Left renal pelvis (tissue), 4 donors: Measurements from ENCODE around the gene SUMO2. TPM values are rescaled to one million over a fixed set of nuclear protein-coding genes. Genes with fewer than 3 reads are reported as not detected.
"Not testable (repeated sequence)": the region's sequence is repeated elsewhere in the genome, so short reads cannot be mapped to it uniquely, and the experiment has no call there.

ENCODE experiments used
- DNase-seq, 4 donors: peaks; one replicate each; pipeline ENCODE4 v3.0.0-alpha.2; 2013; ENCODE audit warnings: low read depth in 4 of 4, low spot score in 3 of 4
- polyA plus RNA-seq, 4 donors: library from polyadenylated mRNA; unstranded; fragments of 120-200 nt; gene quantifications; one replicate each; pipeline ENCODE4 v1.2.1, GENCODE V29; 2013; ENCODE audit not compliant: insufficient read length in 4 of 4

The SUMO2 gene
- polyA plus RNA-seq, 4 donors, result 632 to 882 (median 751) TPM

DNA sequence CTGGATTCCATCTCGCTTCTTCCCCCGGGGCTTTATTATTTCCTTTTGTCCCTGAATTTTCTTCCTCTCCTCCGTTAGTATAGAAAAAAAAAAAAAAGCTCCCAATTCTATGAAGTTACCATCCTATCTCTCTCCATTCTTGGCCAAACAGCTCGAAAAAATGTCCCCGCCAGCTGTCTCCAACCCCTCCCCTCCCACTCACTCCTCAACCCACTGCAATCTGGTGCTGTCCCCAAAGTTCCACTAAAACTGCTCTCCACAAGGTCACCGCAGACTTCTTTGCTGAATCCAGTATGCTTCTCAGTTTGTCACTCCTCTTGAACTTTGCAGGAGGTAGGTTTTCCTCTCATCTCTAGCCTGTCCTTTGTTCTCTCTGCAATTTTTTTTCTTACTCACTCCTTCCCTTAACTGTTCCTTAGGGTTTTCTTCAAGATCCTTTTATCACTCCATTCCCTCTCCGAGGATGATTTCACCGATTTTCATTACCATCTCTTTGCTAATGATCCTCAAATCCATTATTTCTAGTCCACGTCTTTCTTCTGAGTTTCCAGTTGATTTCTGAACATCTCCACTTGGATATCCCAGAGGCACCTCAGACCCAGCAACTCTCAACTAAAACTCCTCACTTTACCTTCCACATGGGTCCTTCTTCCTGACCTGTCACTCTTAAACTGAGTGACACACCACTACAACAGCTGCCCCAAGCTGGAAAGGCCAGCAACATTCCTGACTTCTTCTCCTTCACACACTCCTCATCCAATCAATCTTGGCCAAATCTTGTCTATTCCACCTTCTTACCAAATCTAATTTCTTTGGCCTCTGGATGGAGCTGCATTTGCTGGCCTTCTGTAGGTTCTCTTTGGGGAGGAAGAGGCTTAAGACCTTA, 1.5 kb upstream of the SUMO2 start:
- no peak for DNase-seq

- DNase-seq, result no peak
Measured at GRCh38 chr17:75182319-75182568, 515 bp downstream of the SUMO2 start.

DNA sequence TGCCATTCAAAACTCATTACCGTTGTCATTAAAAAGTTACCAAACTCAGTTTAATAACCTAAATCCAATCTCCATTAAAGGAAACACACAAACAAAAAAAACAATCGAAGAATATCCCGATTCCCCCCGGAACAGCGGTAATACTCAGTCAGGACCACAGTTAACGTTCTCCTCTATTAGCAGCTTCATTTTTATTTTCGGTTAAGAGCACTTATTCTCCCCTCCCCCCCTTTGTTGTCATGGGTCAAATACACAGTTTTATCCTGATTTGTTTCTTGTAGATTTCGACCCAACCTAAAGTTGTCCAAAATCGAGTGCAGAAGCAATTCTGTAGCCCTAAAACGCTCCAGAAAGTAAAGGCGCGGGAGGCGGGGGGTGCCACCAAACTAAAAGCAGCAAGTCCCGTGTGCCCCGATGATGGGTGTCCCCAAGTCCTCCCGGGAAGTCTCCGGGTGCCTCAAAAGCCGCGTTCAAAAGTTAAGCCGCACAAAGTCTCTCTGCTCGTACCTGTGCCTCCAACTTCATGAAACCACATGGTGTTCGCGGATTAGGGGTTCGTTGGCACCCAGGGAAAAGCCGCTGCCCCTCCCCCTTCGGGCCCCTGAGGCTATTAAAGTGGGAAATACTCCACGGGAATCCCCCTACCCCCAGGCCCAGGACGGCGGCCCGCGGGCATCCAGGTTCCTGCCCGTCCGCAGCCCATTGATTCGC, 996 bp downstream of the SUMO2 start:
- no peak for DNase-seq

- DNase-seq, result no peak
Measured at GRCh38 chr17:75181110-75181509, 1.6 kb downstream of the SUMO2 start.

- DNase-seq, result no peak
Measured at GRCh38 chr17:75178453-75178852, 4.3 kb downstream of the SUMO2 start.

GRCh38 chr17:75176625-75177024, 6.1 kb downstream of the SUMO2 start:
- no peak for DNase-seq

- no peak for DNase-seq
Measured at GRCh38 chr17:75174996-75175395, 7.8 kb downstream of the SUMO2 start.

DNA sequence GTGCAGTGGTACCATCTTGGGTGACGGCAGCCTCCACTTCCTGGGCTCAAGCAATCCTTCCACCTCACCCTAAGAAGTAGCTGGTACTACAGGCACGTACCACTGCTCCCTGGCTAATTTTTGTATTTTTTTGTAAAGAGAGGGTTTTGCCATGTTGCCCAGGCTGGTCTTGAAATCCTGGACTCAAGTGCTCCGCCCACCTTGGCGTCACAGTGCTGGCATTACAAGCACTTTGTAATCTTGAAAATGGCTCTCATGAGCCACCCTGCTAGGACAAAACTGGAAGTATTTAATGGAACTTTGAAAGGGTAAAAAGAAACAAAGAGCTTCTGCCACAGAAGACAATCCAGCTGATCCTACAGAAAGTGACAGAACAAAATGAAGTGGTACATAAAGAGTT, 9.2 kb downstream of the SUMO2 start:
- DNase-seq, result no peak

DNA sequence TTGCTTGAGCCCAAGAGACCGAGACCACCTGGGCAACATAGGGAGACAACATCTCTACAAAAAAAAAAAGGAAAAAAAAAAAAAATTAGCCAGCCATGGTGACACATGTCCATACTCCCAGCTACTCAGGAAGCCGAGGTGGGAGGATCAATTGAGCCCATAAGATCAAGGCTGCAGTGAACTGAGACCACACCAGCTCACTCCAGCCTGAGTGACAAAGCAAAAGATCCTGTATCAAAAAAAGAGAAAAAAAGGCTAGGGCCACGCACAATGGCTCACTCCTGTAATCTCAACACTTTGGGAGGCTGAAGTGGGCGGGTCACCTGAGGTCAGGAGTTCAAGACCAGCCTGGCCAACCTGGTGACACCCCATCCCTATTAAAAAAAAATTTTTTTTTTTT, 13.8 kb downstream of the SUMO2 start:
- DNase-seq, result no peak

- DNase-seq, result not testable (repeated sequence)
Measured at GRCh38 chr17:75164606-75165005, 18.2 kb downstream of the SUMO2 start.

DNA sequence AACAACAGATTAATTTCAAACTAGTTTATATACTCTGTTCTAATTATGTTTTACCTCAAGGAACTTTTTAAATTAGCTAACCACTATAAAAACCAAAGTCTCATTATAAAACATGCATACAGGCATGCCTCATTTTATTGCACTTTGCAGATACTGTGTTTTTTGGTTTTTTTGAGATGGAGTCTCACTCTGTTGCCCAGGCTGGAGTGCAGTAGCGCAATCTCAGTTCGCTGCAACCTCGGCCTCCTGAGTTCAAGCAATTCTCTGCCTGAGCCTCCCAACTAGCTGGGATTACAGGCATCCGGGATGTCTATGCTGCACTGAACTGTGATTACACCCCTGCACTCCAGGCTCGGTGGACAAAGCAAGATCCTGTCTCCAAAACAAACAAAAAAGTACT, 19.7 kb downstream of the SUMO2 start:
- DNase-seq, result no peak

DNA sequence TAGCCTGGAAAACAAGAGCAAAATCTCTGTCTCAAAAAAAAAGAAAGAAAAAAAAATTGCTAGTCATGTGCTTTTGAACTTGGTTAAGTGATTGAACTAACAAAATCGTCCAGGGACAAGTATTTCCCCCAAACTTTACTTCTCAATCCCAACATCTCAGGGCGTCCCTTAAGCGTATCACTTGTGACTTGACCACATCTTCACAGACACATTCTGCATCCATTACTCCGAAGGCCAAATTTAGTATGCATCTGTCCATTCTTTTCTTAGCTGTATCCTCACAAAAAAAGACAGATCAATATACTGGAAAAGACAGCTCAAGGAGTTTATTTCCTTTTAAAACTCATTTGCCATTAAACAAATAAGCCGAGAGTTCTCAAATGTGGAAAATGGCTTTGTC, 22.5 kb downstream of the SUMO2 start:
- no peak for DNase-seq

- no peak for DNase-seq
Measured at GRCh38 chr17:75159196-75160031, 23.3 kb downstream of the SUMO2 start.

GRCh38 chr17:75158480-75158879, 24.3 kb downstream of the SUMO2 start:
- not testable (repeated sequence) for DNase-seq

GRCh38 chr17:75155191-75155601, 27.6 kb downstream of the SUMO2 start:
- DNase-seq, result no peak

DNA sequence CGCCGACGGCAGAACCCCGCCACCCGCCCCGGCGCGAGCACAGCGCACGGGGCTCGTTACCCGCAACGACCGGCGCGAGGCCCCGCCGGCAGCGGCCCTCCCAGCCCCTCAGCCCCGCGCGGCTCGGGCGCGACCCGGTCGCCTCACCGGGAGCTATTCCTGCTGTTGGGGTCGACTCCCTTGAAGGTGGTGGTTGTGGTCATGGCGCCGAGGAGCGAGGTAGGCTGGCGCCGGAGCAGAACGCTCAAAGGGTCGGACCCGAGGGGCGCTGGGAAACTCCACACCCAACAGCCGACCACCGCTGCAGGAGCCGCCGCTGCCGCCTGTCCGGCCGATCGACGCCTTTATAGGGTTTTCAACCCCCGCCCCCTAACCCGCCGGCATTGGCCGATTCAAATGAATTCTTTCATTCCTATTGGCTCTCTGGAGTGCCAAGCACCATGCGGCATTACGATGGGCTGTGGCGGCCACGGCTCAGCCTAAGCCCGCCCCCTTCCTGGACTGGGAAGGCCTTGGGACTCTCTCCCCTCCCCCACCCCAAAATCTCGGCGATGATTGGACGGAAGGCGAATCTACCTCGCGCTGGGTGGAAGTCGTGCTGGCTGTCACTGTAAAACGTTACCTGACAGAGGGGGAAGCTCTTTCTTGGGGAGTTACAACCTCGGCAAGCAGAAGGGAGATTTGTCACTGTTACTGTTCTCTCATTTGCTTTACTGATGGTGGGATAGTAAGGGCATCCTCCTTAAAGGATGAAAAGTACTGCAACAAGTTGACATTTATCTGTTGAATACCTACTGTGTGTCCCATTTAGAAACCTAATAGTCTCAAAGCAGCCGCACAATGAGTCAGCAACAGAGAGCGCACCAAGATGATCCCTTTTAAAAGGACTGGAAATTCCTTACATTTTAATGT, 28.3 kb downstream of the SUMO2 start, which contains the start of gene JPT1:
TSS of gene JPT1 (minus strand) at position 318 of the 912 bp plus-strand sequence. CDS start at position 203, 115 bp downstream.
- DNase-seq, result peak; percentile 95 to 98 (median 98)

GRCh38 chr17:75153780-75154194, 29.0 kb downstream of the SUMO2 start:
- no peak for DNase-seq

GRCh38 chr17:75152922-75153779, 29.6 kb downstream of the SUMO2 start:
- DNase-seq, result no peak

GRCh38 chr17:75152523-75152921, 30.2 kb downstream of the SUMO2 start:
- no peak for DNase-seq
